Lower leg skin (tissue), 4 donors: ENCODE results near the gene RPTOR. TPM values are rescaled to one million over a fixed set of nuclear protein-coding genes. Genes with fewer than 3 reads are reported as not detected.

Experiments used
- DNase-seq, 2 donors: peaks; one replicate each; pipeline ENCODE4 v3.0.0-alpha.2; 2019; ENCODE audit warnings: low spot score in 2 of 2
- H3K4me3 ChIP-seq: fragments of 200-600 bp; sonication (generic); 2 replicates; pipeline ENCODE4 v1.5.1; 2017; ENCODE audit warnings: mild to moderate bottlenecking, low read depth; ENCODE audit not compliant: poor library complexity, severe bottlenecking
- POLR2A ChIP-seq, 2 donors: fragments of 450-650 bp; IDR thresholded peaks; one replicate each; pipeline ENCODE4 v1.6.1; 2016 to 2017; ENCODE audit warnings: antibody characterized with exemption in 2 of 2, mild to moderate bottlenecking in 1 of 2, moderate library complexity in 1 of 2
- WGBS, 2 donors: methylation state at CpG; one replicate each; pipeline ENCODE4 v1.1.5; 2018; 5-methylcytosine and 5-hydroxymethylcytosine counted together
- intact Hi-C: fragments of 100-400 bp; cut with DNase I; formaldehyde crosslinking; loops from one replicate; pipeline ENCODE4 v1.15.0; 2023; ENCODE audit warnings: low total_unique reads
- total RNA-seq, 4 donors: library from RNA; depleted of rRNA; stranded (reverse); fragments of >200 nt; gene quantifications; one replicate each; pipeline ENCODE4 v1.1.0, GENCODE V29; 2016
- TF ChIP-seq, protein P1 (sequence below), 3 donors: fragments of 450-650 bp; IDR thresholded peaks; one replicate each; pipeline ENCODE4 v1.5.1; 2016; ENCODE audit warnings: antibody characterized with exemption in 3 of 3, mild to moderate bottlenecking in 3 of 3, moderate library complexity in 2 of 3

RPTOR gene
- total RNA-seq, 4 donors from 2014 or later: 30.7 to 68.2 (median 39.8) TPM

- intact Hi-C loops: no loop called here
- 95% methylated on average over 35 to 41 of the region's 42 CpGs for WGBS, 2 donors
Observed at GRCh38 chr17:80883831-80884735, 339.4 kb downstream of the RPTOR start.

GRCh38 chr17:80884811-80885210 lies 340.2 kb downstream of the RPTOR start:
- DNase-seq: no peak
- no peak overlapping the region for H3K4me3 ChIP-seq
- 97 to 98% methylated on average over 18 to 22 of the region's 22 CpGs for WGBS, 2 donors
- no peak for TF ChIP-seq POLR2A (IDR thresholded peaks at IDR 0.05)
- TF ChIP-seq, protein P1, sequence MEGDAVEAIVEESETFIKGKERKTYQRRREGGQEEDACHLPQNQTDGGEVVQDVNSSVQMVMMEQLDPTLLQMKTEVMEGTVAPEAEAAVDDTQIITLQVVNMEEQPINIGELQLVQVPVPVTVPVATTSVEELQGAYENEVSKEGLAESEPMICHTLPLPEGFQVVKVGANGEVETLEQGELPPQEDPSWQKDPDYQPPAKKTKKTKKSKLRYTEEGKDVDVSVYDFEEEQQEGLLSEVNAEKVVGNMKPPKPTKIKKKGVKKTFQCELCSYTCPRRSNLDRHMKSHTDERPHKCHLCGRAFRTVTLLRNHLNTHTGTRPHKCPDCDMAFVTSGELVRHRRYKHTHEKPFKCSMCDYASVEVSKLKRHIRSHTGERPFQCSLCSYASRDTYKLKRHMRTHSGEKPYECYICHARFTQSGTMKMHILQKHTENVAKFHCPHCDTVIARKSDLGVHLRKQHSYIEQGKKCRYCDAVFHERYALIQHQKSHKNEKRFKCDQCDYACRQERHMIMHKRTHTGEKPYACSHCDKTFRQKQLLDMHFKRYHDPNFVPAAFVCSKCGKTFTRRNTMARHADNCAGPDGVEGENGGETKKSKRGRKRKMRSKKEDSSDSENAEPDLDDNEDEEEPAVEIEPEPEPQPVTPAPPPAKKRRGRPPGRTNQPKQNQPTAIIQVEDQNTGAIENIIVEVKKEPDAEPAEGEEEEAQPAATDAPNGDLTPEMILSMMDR (IDR thresholded peaks at IDR 0.05): no peak
- intact Hi-C loops: no loop called here

More at GRCh38 chr17:80883831-80884735, 339.4 kb downstream of the RPTOR start:
- no peak for TF ChIP-seq POLR2A (IDR thresholded peaks at IDR 0.05)
- TF ChIP-seq, protein P1 (IDR thresholded peaks at IDR 0.05): no peak
- no peak overlapping the region for H3K4me3 ChIP-seq
- DNase-seq: no peak

DNA sequence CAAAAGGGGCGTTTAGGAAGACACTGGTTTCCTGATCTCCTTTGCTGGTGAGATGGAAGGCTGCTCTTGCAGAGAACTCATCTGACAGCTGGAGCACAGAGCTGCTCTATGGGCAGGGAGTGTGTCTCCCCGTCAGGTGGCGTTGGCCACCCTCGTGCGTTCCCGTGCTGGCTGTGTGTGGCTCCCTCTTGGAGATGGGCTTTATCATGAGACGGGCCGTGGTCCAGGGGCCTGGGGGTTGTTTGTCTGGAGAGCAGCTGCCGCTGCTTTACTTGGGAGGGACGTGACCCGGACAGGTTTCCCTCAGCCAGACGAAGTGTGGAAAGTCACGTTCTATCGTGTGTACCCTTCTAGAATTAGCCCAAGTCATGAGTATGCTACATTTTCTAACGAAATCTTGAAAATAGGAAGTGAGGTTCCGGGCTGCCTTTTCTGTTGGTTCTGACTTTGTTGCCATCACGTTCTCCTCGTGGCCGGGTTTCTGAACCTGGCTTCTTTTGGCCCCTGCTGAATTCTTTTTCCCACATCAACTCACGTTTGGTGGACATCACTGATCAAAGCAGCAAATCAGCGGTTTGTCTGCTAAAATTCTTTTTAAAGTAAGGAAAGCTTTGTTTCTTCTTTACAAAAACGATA lies 341.4 kb downstream of the RPTOR start:
- no peak for DNase-seq
- no peak overlapping the region for H3K4me3 ChIP-seq
- TF ChIP-seq, protein P1 (IDR thresholded peaks at IDR 0.05): no peak
- intact Hi-C loops: no loop called here
- WGBS, 2 donors: 96% methylated on average over 22 of the region's 22 CpGs

- WGBS, 2 donors: 95 to 96% methylated on average over 33 to 35 of the region's 42 CpGs
- TF ChIP-seq POLR2A (IDR thresholded peaks at IDR 0.05): no peak
- TF ChIP-seq, protein P1 (IDR thresholded peaks at IDR 0.05): no peak
- no peak overlapping the region for H3K4me3 ChIP-seq
- DNase-seq: no peak
- intact Hi-C loops: no loop called here
Observed at GRCh38 chr17:80886641-80887573, 342.3 kb downstream of the RPTOR start.

DNA sequence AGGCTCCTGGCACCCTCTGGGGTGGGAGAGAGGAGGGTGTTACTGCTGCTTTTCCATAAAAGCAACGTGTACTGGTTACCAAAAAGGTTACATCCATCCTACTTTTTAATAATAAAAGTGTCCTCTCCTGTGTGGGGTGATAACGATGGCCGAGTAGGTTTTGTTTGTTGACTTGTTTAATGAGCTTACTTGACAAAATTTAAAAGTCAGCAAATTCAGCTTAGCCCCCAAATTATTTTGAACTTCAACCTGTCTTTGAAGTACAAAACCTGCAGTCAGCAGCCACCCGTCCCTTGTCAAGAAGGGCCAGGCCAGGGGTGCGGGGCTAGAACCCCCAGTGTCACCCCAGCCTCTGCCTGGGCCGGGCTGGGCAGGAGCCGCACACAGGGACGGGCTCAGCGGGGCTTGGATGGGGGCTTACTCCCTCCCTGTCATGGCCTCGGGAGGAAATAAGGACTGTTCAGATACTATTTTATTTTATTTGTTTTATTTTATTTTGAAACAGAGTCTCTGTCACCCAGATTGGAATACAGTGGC lies 343.1 kb downstream of the RPTOR start:
- intact Hi-C loops: no loop called here
- DNase-seq: no peak
- no peak overlapping the region for H3K4me3 ChIP-seq
- no peak for TF ChIP-seq POLR2A (IDR thresholded peaks at IDR 0.05)
- TF ChIP-seq, protein P1 (IDR thresholded peaks at IDR 0.05): no peak
- WGBS, 2 donors: 95 to 97% methylated on average over 10 of the region's 10 CpGs
